DMS153 treated with DMSO at 0.1 percent for 48 hours (cell line): ENCODE measurements around the gene NUDT22.
A peak's percentile ranks its signal among the peaks of the same experiment; 100 is the strongest.

Experiments
- DNase-seq: peaks from one replicate; lab custom pipeline; 2025; ENCODE audit not compliant: unreplicated experiment; lab: John Stamatoyannopoulos, UW

NUDT22 gene

DNA sequence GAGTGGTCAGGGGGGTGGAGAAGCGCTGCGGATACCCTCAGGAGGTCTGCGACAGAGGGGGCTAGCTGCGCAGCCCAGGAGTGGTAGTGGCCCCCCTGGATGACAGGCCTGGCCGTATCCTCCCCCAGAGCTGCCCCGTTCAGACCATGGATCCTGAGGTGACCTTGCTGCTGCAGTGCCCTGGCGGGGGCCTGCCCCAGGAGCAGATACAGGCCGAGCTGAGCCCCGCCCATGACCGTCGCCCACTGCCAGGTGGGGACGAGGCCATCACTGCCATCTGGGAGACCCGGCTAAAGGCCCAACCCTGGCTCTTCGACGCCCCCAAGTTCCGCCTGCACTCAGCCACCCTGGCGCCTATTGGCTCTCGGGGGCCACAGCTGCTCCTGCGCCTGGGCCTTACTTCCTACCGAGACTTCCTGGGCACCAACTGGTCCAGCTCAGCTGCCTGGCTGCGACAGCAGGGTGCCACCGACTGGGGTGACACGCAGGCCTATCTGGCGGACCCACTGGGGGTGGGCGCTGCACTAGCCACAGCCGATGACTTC is 505 bp downstream of the NUDT22 start:
- DNase-seq, result peak; percentile 24

DNA sequence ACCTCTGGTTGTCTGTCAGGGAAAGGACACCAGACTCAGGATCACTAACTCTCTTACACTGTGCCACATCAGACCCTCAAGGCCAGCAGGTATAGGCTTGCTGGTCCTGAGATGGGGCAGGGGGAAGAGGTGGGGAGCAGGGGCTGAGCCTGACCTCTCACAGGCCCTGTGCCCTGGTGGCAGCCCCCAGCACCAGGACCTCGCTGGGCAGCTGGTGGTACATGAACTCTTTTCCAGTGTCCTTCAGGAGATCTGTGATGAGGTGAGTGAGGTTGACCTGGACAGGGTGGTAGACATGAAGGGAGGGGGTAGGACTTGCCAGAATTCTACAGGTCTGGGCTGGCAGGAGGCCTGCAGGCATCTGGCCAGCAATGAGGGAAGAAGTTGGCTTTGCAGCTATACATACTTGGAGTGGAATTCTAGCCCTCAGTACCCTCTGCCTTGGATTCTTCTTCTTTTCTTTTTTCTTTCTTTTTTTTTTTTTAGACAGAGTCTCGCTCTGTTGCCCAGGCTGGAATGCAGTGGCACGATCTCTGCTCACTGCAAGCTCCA is 1.4 kb downstream of the NUDT22 start:
- no peak for DNase-seq

DNA sequence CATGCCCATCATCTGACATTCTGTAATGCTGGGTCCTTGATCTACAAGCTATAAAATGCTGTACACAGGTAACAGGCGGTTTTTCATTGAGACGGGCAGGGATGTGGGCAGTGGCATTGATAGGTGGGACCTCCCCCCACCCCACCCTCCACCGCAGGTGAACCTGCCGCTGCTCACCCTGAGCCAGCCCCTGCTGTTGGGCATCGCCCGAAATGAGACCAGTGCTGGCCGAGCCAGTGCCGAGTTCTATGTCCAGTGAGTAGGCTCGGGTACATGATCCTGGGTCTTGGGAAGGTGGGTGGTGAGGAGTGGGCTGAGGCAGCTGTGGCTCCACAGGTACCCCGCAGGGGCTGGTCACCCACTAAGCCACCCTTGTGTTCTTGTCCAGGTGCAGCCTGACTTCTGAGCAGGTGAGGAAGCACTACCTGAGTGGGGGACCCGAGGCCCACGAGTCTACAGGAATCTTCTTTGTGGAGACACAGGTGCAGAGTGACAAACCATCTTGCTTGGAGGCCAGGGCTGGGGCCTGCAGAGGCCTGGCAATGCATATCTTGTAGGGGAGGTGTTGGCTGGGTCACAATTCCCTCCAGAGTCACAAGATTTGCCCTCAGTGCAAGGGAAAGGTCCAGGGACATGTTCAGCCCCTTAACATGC is 3.1 kb downstream of the NUDT22 start:
- no peak for DNase-seq

- DNase-seq, result no peak
These were observed 3.7 kb downstream of the NUDT22 start for GRCh38 chr11:64229744-64230170.

GRCh38 chr11:64230171-64230984 is 4.3 kb downstream of the NUDT22 start, which contains the start of gene DNAJC4:
Gene DNAJC4, plus strand, starts transcription at chr11:64230548. Its CDS starts 307 bp downstream, at chr11:64230855.
- DNase-seq, result peak; percentile 87

- DNase-seq, result no peak
These were observed 4.9 kb downstream of the NUDT22 start for GRCh38 chr11:64230985-64231365.

GRCh38 chr11:64231546-64231945 is 5.5 kb downstream of the NUDT22 start:
- no peak for DNase-seq

- DNase-seq, result no peak
These were observed 6.3 kb downstream of the NUDT22 start for GRCh38 chr11:64232182-64232966.

DNA sequence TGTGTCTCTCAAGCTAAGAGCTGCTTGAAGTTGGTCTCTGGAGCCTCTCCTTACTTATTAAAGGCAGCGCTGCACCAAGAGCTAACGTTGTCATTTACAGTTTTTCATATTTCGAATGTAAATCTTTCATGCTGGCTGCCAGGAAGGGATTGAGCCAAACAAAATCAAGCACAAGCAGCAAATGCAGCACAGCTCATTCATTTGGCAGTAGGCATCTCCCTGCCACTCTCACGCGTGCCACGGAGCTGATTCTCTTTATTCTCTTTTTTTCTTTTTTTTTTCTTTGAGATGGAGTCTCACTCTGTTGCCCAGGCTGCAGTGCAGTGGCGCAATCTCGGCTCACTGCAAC is 6.9 kb downstream of the NUDT22 start:
- DNase-seq, result no peak

DNA sequence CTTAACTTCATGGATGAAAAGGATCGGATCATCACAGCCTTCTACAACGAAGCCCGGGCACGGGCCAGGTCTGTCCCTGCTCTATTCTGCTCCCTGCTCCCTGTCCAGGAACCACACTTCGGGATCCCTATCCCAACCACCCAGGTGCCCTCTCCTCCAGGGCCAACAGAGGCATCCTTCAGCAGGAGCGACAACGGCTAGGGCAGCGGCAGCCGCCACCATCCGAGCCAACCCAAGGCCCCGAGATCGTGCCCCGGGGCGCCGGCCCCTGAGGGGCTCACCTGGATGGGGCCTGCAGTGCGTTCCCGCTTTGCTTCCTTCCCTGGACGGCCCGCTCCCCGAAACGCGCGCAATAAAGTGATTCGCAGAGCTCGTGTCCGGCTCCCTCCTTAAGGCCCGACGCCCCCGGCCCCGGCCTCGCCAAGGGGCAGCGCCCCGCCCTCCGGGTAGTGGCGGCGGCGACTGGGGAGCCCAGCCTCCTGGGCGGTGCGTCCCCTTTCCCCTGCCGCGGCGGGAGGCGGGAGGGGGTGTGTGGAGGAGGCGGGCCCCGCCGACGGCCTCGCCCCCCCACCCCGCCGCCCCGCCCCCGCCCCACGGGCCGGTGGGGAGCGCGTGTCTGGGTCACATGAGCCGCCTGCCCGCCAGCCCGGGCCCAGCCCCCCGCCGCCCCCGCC is 8.0 kb downstream of the NUDT22 start, which contains the start of gene VEGFB:
Gene VEGFB, plus strand, starts transcription at position 672 of the 674 bp plus-strand sequence. CDS start 250 bp downstream, outside the sequence.
- no peak for DNase-seq

DNA sequence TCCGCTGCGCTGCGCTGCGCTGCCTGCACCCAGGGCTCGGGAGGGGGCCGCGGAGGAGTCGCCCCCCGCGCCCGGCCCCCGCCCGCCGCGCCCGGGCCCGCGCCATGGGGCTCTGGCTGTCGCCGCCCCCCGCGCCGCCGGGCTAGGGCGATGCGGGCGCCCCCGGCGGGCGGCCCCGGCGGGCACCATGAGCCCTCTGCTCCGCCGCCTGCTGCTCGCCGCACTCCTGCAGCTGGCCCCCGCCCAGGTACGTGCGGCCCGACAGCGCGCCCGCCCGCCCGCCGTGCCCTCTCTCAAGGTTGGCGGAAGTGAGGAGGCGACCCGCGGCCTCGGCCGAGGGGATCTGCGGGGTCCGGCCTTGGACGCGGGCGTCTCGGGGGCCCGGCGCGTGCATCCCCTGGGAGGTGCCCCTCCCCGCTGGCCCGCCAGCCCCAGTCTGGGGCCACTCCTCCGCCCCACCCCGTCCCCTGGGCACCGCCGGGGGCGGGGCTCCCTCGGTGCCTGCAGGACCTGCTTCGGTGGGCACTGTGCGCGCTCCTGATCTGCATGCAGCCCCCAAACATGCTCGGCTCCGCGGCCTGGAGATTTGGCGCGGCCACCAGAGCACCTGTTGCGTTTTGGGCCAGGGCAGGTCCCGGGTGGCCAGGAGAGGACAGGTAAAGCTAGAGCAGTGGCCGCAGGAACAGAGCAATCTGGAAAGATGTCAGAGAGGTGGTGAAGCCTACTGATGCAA is 8.7 kb downstream of the NUDT22 start:
- no peak for DNase-seq

GRCh38 chr11:64235437-64236161 is 9.5 kb downstream of the NUDT22 start:
- DNase-seq, result no peak

GRCh38 chr11:64237484-64237951 is 11.4 kb downstream of the NUDT22 start:
- peak; percentile 96 for DNase-seq

DNA sequence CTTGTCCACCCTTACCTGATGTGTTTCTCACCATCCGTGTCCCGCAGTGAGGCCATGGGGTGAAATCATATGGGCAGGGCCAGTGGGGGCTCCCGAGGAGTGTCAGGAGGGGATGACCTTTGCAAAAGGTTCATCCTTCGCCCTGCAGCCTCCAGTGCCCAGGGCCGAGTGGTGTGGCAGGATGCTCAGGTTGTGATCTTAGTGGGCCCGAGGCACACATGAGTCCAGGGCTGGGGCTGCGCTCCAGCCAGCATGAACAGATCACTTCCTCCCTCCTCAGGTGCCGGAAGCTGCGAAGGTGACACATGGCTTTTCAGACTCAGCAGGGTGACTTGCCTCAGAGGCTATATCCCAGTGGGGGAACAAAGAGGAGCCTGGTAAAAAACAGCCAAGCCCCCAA is 12.0 kb downstream of the NUDT22 start:
- no peak for DNase-seq

GRCh38 chr11:64238999-64239398 is 12.9 kb downstream of the NUDT22 start:
- no peak for DNase-seq

GRCh38 chr11:64239662-64240434 is 13.8 kb downstream of the NUDT22 start:
- DNase-seq, result no peak

DNA sequence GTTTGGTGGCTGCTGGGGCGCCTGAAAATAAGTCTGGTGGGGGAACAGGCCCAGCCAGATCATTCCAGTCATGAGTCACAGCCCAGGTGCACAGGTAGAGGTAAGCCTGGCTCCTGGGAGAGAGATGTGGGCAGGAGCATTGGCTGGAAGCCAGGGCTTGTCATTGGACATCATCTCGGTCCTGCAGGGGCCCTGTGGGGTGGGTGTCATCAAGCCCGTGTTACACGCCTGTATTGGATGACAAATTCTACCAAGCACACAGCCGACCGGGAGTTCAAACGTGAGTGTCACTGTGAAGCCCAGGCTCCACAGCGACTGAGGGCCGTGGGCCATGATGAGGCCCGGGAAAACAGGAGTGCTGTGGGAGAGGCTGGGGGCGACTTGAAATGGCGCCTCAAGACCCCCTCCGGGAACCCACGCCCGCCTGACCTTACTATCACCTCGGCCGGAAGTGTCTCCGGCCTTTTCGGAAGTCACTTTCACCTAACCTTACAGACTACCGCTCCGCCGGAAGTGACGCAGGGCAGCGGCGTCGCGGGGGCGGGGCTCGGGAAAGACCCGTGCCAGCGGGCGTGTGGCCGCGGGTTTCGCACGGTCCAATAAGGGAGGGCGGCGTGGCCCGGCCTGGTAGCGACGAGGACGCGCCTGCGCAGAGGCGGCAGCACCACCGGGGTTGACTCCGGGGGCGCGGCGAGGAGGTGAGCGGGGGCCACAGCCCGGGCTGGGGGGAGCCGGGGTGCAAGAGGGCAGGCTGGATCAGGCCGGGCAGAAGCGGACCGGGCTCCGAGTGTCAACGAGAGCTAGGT is 14.6 kb downstream of the NUDT22 start, which contains the start of gene FKBP2:
Gene FKBP2, plus strand, starts transcription at position 661 of the 806 bp plus-strand sequence. CDS start 1,293 bp downstream, outside the sequence.
- peak; percentile 92 for DNase-seq

- DNase-seq, result peak; percentile 96
These were observed 15.1 kb downstream of the NUDT22 start for GRCh38 chr11:64241241-64241490.
